ENCODE data around the gene TRNP1.

The TRNP1 gene

GRCh38 chr1:27029517-27029916, 36.0 kb downstream of the TRNP1 start:
- DNase-seq: no peak

- DNase-seq: peak; percentile 68
These were observed 38.0 kb downstream of the TRNP1 start for GRCh38 chr1:27031235-27032118.

GRCh38 chr1:27032119-27032461, 38.6 kb downstream of the TRNP1 start:
- no peak for DNase-seq

GRCh38 chr1:27033043-27033746, 39.7 kb downstream of the TRNP1 start:
- no peak for DNase-seq

GRCh38 chr1:27035344-27035743, 41.9 kb downstream of the TRNP1 start:
- no peak for DNase-seq

GRCh38 chr1:27036718-27037117, 43.2 kb downstream of the TRNP1 start:
- no peak for DNase-seq

GRCh38 chr1:27037518-27037917, 44.0 kb downstream of the TRNP1 start:
- DNase-seq: no peak

- DNase-seq: no peak
These were observed 44.5 kb downstream of the TRNP1 start for GRCh38 chr1:27038020-27038419.

- no peak for DNase-seq
These were observed 49.2 kb downstream of the TRNP1 start for GRCh38 chr1:27042670-27043069.

- DNase-seq: peak; percentile 15
These were observed 51.2 kb downstream of the TRNP1 start for GRCh38 chr1:27044613-27045151.

- DNase-seq: no peak
These were observed 52.6 kb downstream of the TRNP1 start for GRCh38 chr1:27045973-27046558.

GRCh38 chr1:27047914-27048313, 54.4 kb downstream of the TRNP1 start:
- DNase-seq: no peak

- DNase-seq: no peak
These were observed 55.6 kb downstream of the TRNP1 start for GRCh38 chr1:27049100-27049499.

- no peak for DNase-seq
These were observed 56.1 kb downstream of the TRNP1 start for GRCh38 chr1:27049607-27050006.
